Measurements from ENCODE around the gene MCF2L2.

Gene MCF2L2

GRCh38 chr3:183291497-183292031, 136.9 kb downstream of the MCF2L2 start:
- DNase-seq (ENCODE audit: low read depth) = no peak
- no peak for TF ChIP-seq CTCF (IDR thresholded peaks at IDR 0.05; ENCODE audit: low read depth, low read length, missing control alignments)
- no peak overlapping the region for H3K4me3 ChIP-seq (ENCODE audit: low read depth, low read length)

GRCh38 chr3:183290216-183290615, 138.2 kb downstream of the MCF2L2 start:
- no peak overlapping the region for H3K4me3 ChIP-seq (ENCODE audit: low read depth, low read length)
- TF ChIP-seq CTCF (IDR thresholded peaks at IDR 0.05; ENCODE audit: low read depth, low read length, missing control alignments) = no peak
- DNase-seq (ENCODE audit: low read depth) = no peak

- TF ChIP-seq CTCF (IDR thresholded peaks at IDR 0.05; ENCODE audit: low read depth, low read length, missing control alignments) = no peak
- DNase-seq (ENCODE audit: low read depth) = no peak
- no peak overlapping the region for H3K4me3 ChIP-seq (ENCODE audit: low read depth, low read length)
These were observed 140.3 kb downstream of the MCF2L2 start for GRCh38 chr3:183288117-183288516.

- no peak overlapping the region for H3K4me3 ChIP-seq (ENCODE audit: low read depth, low read length)
- no peak for DNase-seq (ENCODE audit: low read depth)
- no peak for TF ChIP-seq CTCF (IDR thresholded peaks at IDR 0.05; ENCODE audit: low read depth, low read length, missing control alignments)
These were observed 141.0 kb downstream of the MCF2L2 start for GRCh38 chr3:183287301-183287971.

- H3K4me3 ChIP-seq (ENCODE audit: low read depth, low read length) = peak overlapping the region; percentile 16; the same call in 1 of the 2 replicates
- no peak for TF ChIP-seq CTCF (IDR thresholded peaks at IDR 0.05; ENCODE audit: low read depth, low read length, missing control alignments)
- DNase-seq (ENCODE audit: low read depth) = peak; percentile 74
These were observed 142.5 kb downstream of the MCF2L2 start for GRCh38 chr3:183285828-183286457.

GRCh38 chr3:183285318-183285717, 143.1 kb downstream of the MCF2L2 start:
- DNase-seq (ENCODE audit: low read depth) = no peak
- peak overlapping the region; percentile 16; the same call in 1 of the 2 replicates for H3K4me3 ChIP-seq (ENCODE audit: low read depth, low read length)
- TF ChIP-seq CTCF (IDR thresholded peaks at IDR 0.05; ENCODE audit: low read depth, low read length, missing control alignments) = no peak
